Calu3 (cell line): Measurements from ENCODE around the gene CDK6. TPM values are rescaled to one million over a fixed set of nuclear protein-coding genes. Genes with fewer than 3 reads are reported as not detected.
A peak's percentile ranks its signal among the peaks of the same experiment; 100 is the strongest.

ENCODE experiments used
- BruUV-seq: library from RNA; stranded (reverse); fragments of 400-500 nt; replicated peaks from 2 replicates; lab custom pipeline; 2021; lab: Mats Ljungman, UMichigan
- CTCF ChIA-PET: fragments of 300-600 bp; sonication (Branson Sonifier 250); formaldehyde crosslinking; loops from one replicate; lab custom pipeline; 2022; ENCODE audit warnings: antibody characterized with exemption; lab: Charles Lee
- DNase-seq: peaks from one replicate; pipeline ENCODE4 v3.0.0; 2022
- H3K27ac Mint-ChIP-seq: one replicate; pipeline ENCODE4 v1.8.0; 2022; ENCODE audit warnings: mixed read lengths; ENCODE audit not compliant: unreplicated experiment
- H3K27me3 Mint-ChIP-seq: one replicate; pipeline ENCODE4 v1.8.0; 2022; ENCODE audit warnings: mixed read lengths; ENCODE audit not compliant: unreplicated experiment
- H3K36me3 Mint-ChIP-seq: one replicate; pipeline ENCODE4 v1.8.0; 2022; ENCODE audit warnings: mild to moderate bottlenecking, moderate library complexity, mixed read lengths; ENCODE audit not compliant: insufficient read depth, unreplicated experiment
- H3K4me1 Mint-ChIP-seq: one replicate; pipeline ENCODE4 v1.8.0; 2022; ENCODE audit warnings: mild to moderate bottlenecking, low read depth, mixed read lengths; ENCODE audit not compliant: unreplicated experiment
- H3K4me3 Mint-ChIP-seq: one replicate; pipeline ENCODE4 v1.8.0; 2022; ENCODE audit warnings: mild to moderate bottlenecking, low read depth, moderate library complexity, mixed read lengths; ENCODE audit not compliant: unreplicated experiment
- H3K9me3 Mint-ChIP-seq: one replicate; pipeline ENCODE4 v1.8.0; 2022; ENCODE audit warnings: low read depth, mixed read lengths; ENCODE audit not compliant: unreplicated experiment
- intact Hi-C: fragments of 100-400 bp; cut with micrococcal nuclease; formaldehyde crosslinking; loops from one replicate; pipeline ENCODE4 v1.10.0; 2022; ENCODE audit not compliant: unreplicated experiment
- total RNA-seq: library from RNA; stranded (reverse); gene quantifications from 2 replicates; pipeline ENCODE4 v1.2.3, GENCODE V29; 2022
- TF ChIP-seq, protein P1 (sequence below): fragments of 200-600 bp; IDR thresholded peaks from one replicate; pipeline ENCODE4 v1.8.0; 2022; ENCODE audit warnings: antibody characterized with exemption; ENCODE audit not compliant: unreplicated experiment

CDK6 gene
- total RNA-seq, 1 experiment from 2014 or later, result 87.9 TPM

DNA sequence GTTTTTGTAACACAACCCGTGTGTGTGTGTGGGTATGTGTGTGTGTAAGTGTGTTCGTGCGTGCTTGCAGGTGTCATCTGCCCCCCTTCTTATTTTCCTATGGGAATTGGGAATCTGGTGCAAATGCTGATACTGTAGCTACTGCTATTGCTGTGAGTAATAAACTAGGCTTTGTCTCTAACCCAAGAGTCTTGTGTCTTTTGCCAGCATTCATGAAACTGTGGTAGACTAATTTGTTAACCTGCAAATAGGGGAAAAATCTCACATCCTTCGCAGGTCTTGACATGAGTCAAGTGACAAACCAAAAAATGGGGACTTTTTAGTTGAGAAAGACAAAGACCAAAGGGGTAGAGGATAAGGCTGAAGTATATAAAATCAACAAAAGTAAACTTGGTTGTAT is 188.3 kb downstream of the CDK6 start:
- peak overlapping the region; percentile 89 for H3K27ac Mint-ChIP-seq
- CTCF ChIA-PET, result no interaction called here
- H3K27me3 Mint-ChIP-seq, result no peaks in the 10 kb centered on the region
- peaks cover 57% of the 10 kb centered on the region for H3K4me1 Mint-ChIP-seq
- TF ChIP-seq, protein P1, sequence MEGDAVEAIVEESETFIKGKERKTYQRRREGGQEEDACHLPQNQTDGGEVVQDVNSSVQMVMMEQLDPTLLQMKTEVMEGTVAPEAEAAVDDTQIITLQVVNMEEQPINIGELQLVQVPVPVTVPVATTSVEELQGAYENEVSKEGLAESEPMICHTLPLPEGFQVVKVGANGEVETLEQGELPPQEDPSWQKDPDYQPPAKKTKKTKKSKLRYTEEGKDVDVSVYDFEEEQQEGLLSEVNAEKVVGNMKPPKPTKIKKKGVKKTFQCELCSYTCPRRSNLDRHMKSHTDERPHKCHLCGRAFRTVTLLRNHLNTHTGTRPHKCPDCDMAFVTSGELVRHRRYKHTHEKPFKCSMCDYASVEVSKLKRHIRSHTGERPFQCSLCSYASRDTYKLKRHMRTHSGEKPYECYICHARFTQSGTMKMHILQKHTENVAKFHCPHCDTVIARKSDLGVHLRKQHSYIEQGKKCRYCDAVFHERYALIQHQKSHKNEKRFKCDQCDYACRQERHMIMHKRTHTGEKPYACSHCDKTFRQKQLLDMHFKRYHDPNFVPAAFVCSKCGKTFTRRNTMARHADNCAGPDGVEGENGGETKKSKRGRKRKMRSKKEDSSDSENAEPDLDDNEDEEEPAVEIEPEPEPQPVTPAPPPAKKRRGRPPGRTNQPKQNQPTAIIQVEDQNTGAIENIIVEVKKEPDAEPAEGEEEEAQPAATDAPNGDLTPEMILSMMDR, result no peak
- BruUV-seq, result no TSS peak
- H3K36me3 Mint-ChIP-seq, result peaks cover 16% of the 10 kb centered on the region
- DNase-seq, result no peak
- intact Hi-C loops, result no loop called here
- no peaks in the 10 kb centered on the region for H3K9me3 Mint-ChIP-seq
- H3K4me3 Mint-ChIP-seq, result no peak overlapping the region

DNA sequence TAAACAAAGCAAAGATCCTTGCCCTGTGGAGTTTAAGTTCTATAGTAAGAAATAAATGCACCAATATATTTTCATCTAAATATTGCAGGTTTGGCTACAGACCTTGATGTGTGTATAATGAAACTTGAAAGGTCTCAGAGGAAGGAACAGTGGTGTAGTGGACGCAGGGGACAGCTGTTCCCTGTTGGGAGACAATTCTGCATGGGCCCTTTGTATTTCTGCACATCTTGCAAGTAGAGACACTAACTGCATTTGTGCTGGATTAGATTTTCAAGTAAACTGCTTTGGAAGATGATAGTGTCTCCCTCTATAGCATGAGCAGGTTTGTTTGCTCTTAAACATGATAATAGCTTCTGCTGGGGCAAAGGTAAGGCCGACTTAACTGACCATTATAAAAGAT is 188.7 kb downstream of the CDK6 start:
- TF ChIP-seq, protein P1, result no peak
- CTCF ChIA-PET, result no interaction called here
- no peaks in the 10 kb centered on the region for H3K27me3 Mint-ChIP-seq
- H3K4me1 Mint-ChIP-seq, result peaks cover 52% of the 10 kb centered on the region
- intact Hi-C loops, result no loop called here
- no peak for DNase-seq
- no peaks in the 10 kb centered on the region for H3K9me3 Mint-ChIP-seq
- BruUV-seq, result no TSS peak
- H3K27ac Mint-ChIP-seq, result peak overlapping the region; percentile 89
- H3K4me3 Mint-ChIP-seq, result no peak overlapping the region
- H3K36me3 Mint-ChIP-seq, result peaks cover 16% of the 10 kb centered on the region

DNA sequence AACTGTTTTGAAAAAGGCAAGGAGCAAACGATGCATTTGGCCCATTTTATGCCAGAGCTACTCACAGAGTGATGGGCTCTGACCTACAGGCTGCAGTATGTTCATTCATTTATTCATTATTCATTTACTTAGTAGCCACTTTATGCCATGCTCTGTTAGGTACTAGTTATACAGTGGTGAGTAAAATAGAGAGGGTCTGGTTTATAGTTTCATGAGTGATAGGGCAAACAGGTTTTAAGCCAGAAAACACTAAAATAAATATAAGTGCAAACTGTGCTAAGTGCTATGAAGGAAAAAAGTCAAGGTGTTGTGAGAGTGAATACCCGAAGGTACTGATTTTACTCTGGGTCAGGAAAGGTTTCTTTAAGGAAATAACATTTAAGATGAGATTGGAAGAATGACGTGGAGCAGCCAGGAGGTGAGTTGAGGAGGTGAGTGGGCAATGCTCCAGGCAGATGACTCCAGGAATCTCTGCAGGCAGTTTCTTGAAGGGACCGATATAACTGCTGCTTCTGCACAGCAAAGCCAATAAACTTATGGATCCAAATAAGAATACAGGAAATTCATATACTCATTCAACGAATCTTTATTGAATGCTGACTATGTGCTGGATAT is 189.3 kb downstream of the CDK6 start:
- peaks cover 50% of the 10 kb centered on the region for H3K4me1 Mint-ChIP-seq
- no peak for DNase-seq
- intact Hi-C loops, result no loop called here
- BruUV-seq, result no TSS peak
- no peak overlapping the region for H3K4me3 Mint-ChIP-seq
- CTCF ChIA-PET, result no interaction called here
- peak overlapping the region; percentile 89 for H3K27ac Mint-ChIP-seq
- TF ChIP-seq, protein P1, result no peak
- peaks cover 16% of the 10 kb centered on the region for H3K36me3 Mint-ChIP-seq
- no peaks in the 10 kb centered on the region for H3K27me3 Mint-ChIP-seq
- H3K9me3 Mint-ChIP-seq, result no peaks in the 10 kb centered on the region

DNA sequence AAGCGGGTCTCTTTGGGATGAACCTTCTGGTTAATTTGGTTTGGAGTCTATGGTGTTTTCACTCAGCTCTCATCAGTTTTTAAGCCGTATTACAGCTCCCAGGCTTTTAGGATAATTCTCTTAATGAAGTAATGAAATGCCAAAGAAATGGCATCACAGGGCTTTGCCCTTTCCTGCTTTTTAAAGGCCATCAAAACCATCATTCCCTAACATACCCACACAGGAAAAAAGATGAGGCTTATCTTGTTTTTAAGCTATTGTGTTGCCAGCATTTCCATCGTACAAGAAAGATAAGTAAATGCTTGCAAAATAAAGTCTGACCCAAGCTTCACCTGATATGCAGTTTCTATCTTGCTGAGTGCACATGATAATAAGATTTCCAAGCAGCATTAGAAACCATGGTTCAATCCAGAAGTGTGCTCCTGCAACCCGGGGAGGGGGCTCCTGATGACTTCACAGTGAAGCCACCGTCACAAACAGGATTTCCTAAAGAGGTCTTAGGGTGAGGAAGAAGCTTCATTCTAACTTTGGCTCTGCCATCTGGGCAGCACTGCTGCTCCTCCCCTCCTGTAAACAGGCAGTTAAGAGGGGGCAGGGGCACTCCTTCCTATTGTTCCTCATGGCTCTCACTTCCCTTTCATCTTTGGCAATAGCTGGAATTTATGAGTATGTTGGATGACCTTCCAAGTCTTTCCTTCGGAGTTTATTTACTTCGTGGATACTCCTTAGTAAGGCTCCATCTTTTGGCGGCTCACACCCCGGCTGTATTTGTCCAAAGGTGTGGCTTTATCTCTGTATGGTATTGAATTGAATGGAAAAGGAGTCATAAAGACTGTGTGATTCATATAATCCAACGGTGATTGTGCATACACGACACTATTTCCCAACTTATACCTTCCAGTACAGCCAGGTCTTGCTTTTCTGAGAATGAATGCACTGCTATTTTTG is 191.0 kb downstream of the CDK6 start:
- H3K4me3 Mint-ChIP-seq, result no peak overlapping the region
- no TSS peak for BruUV-seq
- CTCF ChIA-PET, result interaction anchor here (0.6 to 0.7 kb wide), 2 partner anchors 10 to 188 kb away, joined by 4 read pairs; no protein-coding TSS in a partner anchor
- TF ChIP-seq, protein P1, result no peak
- intact Hi-C loops, result no loop called here
- peaks cover 58% of the 10 kb centered on the region for H3K4me1 Mint-ChIP-seq
- H3K9me3 Mint-ChIP-seq, result no peaks in the 10 kb centered on the region
- H3K36me3 Mint-ChIP-seq, result peaks cover 20% of the 10 kb centered on the region
- H3K27ac Mint-ChIP-seq, result peak overlapping the region; percentile 89
- no peak for DNase-seq
- no peaks in the 10 kb centered on the region for H3K27me3 Mint-ChIP-seq
